ENCODE results near the gene ADD2. TPM values are rescaled to one million over a fixed set of nuclear protein-coding genes. Genes with fewer than 3 reads are reported as not detected.

ADD2 gene
- total RNA-seq, 1 donor from 2014 or later, result 45.3 TPM

GRCh38 chr2:70613521-70613920, 154.5 kb downstream of the ADD2 start:
- H4K20me1 ChIP-seq (ENCODE audit: low read depth), result no peaks in the 10 kb centered on the region
- TF ChIP-seq EZH2phosphoT487 (IDR thresholded peaks at IDR 0.05) (no peak), EZH2 (IDR thresholded peaks at IDR 0.05) (no peak), CTCF (IDR thresholded peaks at IDR 0.05) (no peak)
- H3K4me2 ChIP-seq, result no peak overlapping the region
- H3K9me3 Mint-ChIP-seq, result no peaks in the 10 kb centered on the region
- no peaks in the 10 kb centered on the region for H3K79me2 ChIP-seq (ENCODE audit: low read depth)
- H3K4me1 ChIP-seq, result no peaks in the 10 kb centered on the region
- H3K4me3 Mint-ChIP-seq, result no peak overlapping the region
- H3K36me3 Mint-ChIP-seq, result no peaks in the 10 kb centered on the region
- no peak overlapping the region for H3K9ac ChIP-seq
- H2AFZ ChIP-seq (replicated peaks), result peak overlapping the region; percentile 57
- H3K27me3 Mint-ChIP-seq (ENCODE audit: insufficient read depth, low read depth), result peaks cover 3% of the 10 kb centered on the region
- DNase-seq (ENCODE audit: low spot score), result no peak
- no peaks in the 10 kb centered on the region for H3K4me1 Mint-ChIP-seq
- no peak overlapping the region for H3K27ac ChIP-seq
- H3K9me3 ChIP-seq (ENCODE audit: low read depth), result no peaks in the 10 kb centered on the region
- H3K4me3 ChIP-seq, result no peak overlapping the region
- H3K27me3 ChIP-seq, result no peaks in the 10 kb centered on the region
- no peaks in the 10 kb centered on the region for H3K36me3 ChIP-seq
- no peak overlapping the region for H3K27ac Mint-ChIP-seq
- no peaks in the 10 kb centered on the region for H3F3A ChIP-seq (ENCODE audit: low read depth)

- Histone ChIP-seq H3K9me3 (ENCODE audit: low read depth) (no peaks in the 10 kb centered on the region), H3K9ac (no peak overlapping the region), H3K4me2 (no peak overlapping the region), H3K36me3 (no peaks in the 10 kb centered on the region), H3K27ac (no peak overlapping the region), H4K20me1 (ENCODE audit: low read depth) (no peaks in the 10 kb centered on the region), H3K79me2 (ENCODE audit: low read depth) (no peaks in the 10 kb centered on the region), H2AFZ (replicated peaks) (no peak overlapping the region), H3K4me3 (no peak overlapping the region), H3F3A (ENCODE audit: low read depth) (no peaks in the 10 kb centered on the region), H3K27me3 (no peaks in the 10 kb centered on the region), H3K4me1 (no peaks in the 10 kb centered on the region)
- Mint-ChIP-seq H3K27ac (no peak overlapping the region), H3K4me3 (no peak overlapping the region), H3K4me1 (no peaks in the 10 kb centered on the region), H3K9me3 (no peaks in the 10 kb centered on the region), H3K27me3 (ENCODE audit: insufficient read depth, low read depth) (peaks cover 5% of the 10 kb centered on the region), H3K36me3 (no peaks in the 10 kb centered on the region)
- no peak for DNase-seq (ENCODE audit: low spot score)
- TF ChIP-seq EZH2phosphoT487 (IDR thresholded peaks at IDR 0.05) (no peak), CTCF (IDR thresholded peaks at IDR 0.05) (no peak), EZH2 (IDR thresholded peaks at IDR 0.05) (no peak)
Measured at GRCh38 chr2:70612574-70612973, 155.4 kb downstream of the ADD2 start.

GRCh38 chr2:70608373-70608772, 159.6 kb downstream of the ADD2 start:
- Mint-ChIP-seq H3K4me1 (no peaks in the 10 kb centered on the region), H3K36me3 (no peaks in the 10 kb centered on the region), H3K27ac (no peak overlapping the region), H3K27me3 (ENCODE audit: insufficient read depth, low read depth) (peaks cover 2% of the 10 kb centered on the region), H3K9me3 (no peaks in the 10 kb centered on the region), H3K4me3 (no peak overlapping the region)
- H3K79me2 ChIP-seq (ENCODE audit: low read depth), result no peaks in the 10 kb centered on the region
- H3K4me1 ChIP-seq, result no peaks in the 10 kb centered on the region
- H3K9me3 ChIP-seq (ENCODE audit: low read depth), result no peaks in the 10 kb centered on the region
- no peak overlapping the region for H3K4me3 ChIP-seq
- H3F3A ChIP-seq (ENCODE audit: low read depth), result no peaks in the 10 kb centered on the region
- no peaks in the 10 kb centered on the region for H4K20me1 ChIP-seq (ENCODE audit: low read depth)
- H3K36me3 ChIP-seq, result no peaks in the 10 kb centered on the region
- H3K9ac ChIP-seq, result no peak overlapping the region
- TF ChIP-seq EZH2phosphoT487 (IDR thresholded peaks at IDR 0.05) (no peak), EZH2 (IDR thresholded peaks at IDR 0.05) (no peak), CTCF (IDR thresholded peaks at IDR 0.05) (no peak)
- no peak for DNase-seq (ENCODE audit: low spot score)
- no peak overlapping the region for H2AFZ ChIP-seq (replicated peaks)
- no peak overlapping the region for H3K4me2 ChIP-seq
- H3K27me3 ChIP-seq, result no peaks in the 10 kb centered on the region
- H3K27ac ChIP-seq, result no peak overlapping the region

Measured in neural progenitor cell (in vitro differentiated cells).